Measurements from ENCODE around the gene SMARCAD1.

Gene SMARCAD1, protein sequence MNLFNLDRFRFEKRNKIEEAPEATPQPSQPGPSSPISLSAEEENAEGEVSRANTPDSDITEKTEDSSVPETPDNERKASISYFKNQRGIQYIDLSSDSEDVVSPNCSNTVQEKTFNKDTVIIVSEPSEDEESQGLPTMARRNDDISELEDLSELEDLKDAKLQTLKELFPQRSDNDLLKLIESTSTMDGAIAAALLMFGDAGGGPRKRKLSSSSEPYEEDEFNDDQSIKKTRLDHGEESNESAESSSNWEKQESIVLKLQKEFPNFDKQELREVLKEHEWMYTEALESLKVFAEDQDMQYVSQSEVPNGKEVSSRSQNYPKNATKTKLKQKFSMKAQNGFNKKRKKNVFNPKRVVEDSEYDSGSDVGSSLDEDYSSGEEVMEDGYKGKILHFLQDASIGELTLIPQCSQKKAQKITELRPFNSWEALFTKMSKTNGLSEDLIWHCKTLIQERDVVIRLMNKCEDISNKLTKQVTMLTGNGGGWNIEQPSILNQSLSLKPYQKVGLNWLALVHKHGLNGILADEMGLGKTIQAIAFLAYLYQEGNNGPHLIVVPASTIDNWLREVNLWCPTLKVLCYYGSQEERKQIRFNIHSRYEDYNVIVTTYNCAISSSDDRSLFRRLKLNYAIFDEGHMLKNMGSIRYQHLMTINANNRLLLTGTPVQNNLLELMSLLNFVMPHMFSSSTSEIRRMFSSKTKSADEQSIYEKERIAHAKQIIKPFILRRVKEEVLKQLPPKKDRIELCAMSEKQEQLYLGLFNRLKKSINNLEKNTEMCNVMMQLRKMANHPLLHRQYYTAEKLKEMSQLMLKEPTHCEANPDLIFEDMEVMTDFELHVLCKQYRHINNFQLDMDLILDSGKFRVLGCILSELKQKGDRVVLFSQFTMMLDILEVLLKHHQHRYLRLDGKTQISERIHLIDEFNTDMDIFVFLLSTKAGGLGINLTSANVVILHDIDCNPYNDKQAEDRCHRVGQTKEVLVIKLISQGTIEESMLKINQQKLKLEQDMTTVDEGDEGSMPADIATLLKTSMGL

DNA sequence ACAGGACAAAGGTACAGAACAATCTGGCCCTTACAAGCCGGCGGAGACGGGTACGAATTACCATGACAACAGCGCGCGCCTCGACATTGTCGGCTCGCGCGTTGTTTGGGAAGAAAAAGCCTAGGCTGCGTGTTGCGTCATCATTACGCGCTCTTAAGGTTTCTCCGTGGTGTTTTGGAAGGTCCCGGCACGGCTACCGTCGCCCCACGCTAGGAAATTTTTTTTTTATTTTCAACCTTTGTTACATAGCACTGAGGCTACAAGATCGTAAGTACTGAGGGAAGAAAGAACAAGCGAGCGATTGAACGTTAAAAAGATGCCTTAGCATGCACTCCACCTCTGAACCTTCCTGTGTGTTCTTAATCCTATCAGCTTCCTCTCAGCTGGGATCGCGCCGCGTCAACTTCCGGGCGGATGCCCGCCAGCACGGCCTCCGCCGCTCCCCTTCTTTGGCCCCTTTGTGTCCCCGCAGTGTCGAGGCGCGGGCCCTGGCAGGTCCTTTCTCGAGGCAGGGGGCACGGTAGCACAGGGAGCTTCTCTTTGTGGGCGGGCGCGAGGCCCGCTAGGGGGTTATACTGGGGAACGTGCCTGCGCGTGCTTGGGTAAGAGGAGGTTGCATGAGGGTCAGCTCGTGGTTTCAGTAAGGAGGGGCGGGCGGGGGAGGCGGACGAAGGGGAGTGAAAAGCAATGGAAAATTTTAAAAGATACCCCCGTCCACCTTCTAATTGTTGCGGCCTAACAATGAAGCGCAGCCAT, at the start of gene SMARCAD1:
Gene SMARCAD1, plus strand, starts transcription at position 397 of the 756 bp plus-strand sequence. CDS start 530 bp downstream, outside the sequence.
- peak; percentile 90 for DNase-seq (ENCODE audit: low read depth)
- TF ChIP-seq, protein P1, sequence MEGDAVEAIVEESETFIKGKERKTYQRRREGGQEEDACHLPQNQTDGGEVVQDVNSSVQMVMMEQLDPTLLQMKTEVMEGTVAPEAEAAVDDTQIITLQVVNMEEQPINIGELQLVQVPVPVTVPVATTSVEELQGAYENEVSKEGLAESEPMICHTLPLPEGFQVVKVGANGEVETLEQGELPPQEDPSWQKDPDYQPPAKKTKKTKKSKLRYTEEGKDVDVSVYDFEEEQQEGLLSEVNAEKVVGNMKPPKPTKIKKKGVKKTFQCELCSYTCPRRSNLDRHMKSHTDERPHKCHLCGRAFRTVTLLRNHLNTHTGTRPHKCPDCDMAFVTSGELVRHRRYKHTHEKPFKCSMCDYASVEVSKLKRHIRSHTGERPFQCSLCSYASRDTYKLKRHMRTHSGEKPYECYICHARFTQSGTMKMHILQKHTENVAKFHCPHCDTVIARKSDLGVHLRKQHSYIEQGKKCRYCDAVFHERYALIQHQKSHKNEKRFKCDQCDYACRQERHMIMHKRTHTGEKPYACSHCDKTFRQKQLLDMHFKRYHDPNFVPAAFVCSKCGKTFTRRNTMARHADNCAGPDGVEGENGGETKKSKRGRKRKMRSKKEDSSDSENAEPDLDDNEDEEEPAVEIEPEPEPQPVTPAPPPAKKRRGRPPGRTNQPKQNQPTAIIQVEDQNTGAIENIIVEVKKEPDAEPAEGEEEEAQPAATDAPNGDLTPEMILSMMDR (IDR thresholded peaks at IDR 0.05; ENCODE audit: control insufficient read depth, extremely low read depth, insufficient read depth), result no peak
- peak within 1 kb of the TSS; percentile 89 for H3K4me3 ChIP-seq (ENCODE audit: low read depth, low read length)

DNA sequence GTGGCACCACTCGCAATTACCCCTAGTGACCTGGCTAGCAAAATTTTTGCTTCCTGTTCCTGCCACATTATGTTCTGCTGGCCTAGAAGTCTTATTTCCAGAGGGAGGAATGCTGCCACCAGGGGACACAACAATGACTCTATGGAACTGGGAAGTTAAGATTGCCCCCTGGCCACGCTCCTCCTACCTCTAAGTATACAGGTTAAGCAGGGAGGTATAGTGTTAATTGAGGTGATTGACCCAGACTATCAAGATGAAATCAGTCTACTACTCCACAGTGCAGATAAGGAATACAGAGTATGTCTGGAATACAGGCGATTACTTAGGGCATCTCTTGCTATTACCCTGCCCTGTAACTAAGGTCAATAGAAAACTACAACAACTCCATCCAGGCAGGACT, 48.8 kb upstream of the SMARCAD1 start:
- TF ChIP-seq, protein P1 (IDR thresholded peaks at IDR 0.05; ENCODE audit: control insufficient read depth, extremely low read depth, insufficient read depth), result no peak
- DNase-seq (ENCODE audit: low read depth), result no peak
- H3K4me3 ChIP-seq (ENCODE audit: low read depth, low read length), result no peak overlapping the region

DNA sequence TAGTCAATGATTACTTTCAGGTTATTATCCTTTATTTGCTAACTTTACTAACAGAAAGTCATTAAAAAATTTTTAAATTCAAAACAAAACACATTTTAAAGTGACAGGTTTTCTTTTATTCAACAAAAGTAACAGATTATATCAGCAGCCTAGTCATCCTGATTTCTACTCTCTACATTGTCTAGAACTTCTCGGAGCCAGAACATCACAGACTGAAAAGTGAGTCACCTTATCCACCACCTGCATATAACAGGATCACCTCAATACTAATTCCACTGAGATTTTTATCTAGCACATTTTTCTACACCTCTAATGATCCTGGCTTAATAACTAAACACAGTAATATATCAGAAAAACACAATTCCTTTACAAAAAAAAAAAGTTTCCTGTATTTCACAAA, 47.9 kb upstream of the SMARCAD1 start:
- no peak overlapping the region for H3K4me3 ChIP-seq (ENCODE audit: low read depth, low read length)
- TF ChIP-seq, protein P1 (IDR thresholded peaks at IDR 0.05; ENCODE audit: control insufficient read depth, extremely low read depth, insufficient read depth), result no peak
- no peak for DNase-seq (ENCODE audit: low read depth)

DNA sequence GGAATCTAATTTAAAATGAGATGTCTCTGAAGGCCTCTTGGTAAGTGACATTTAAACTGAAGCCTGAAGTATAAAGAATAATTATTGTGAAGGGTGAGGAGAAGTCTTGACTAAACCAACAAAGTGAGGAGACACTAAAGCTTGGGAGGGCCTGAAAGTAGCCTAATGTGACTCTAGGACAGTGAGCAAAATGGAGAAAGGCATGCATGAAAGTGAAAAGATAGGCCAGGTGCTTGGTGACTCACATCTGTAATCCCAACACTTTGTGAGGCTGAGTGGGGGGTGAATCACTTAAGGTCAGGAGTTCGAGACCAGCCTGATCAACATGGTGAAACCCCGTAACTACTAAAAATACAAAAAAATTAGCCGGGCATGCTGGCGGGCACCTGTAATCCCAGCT, 46.9 kb upstream of the SMARCAD1 start:
- TF ChIP-seq, protein P1 (IDR thresholded peaks at IDR 0.05; ENCODE audit: control insufficient read depth, extremely low read depth, insufficient read depth), result no peak
- no peak overlapping the region for H3K4me3 ChIP-seq (ENCODE audit: low read depth, low read length)
- no peak for DNase-seq (ENCODE audit: low read depth)

DNA sequence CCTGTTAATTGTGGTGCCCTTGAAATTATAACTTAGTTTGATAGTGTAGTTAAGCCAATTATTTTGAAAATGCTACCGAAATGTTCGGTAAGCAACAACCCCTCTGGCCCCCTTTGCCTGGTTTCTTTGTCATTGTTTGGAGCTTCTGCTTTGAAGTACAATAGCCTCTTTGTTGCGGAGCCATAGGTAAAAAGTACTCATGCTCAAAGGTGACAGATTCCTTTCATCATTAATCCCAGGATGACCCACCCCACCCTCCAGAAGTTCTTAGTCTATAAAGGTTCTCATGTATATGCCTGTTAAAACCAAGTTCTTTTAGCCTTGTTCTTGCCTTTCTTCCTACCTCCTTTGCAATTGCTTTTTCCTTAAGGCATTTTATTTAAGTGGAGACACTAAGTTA, 42.4 kb upstream of the SMARCAD1 start:
- DNase-seq (ENCODE audit: low read depth), result no peak
- TF ChIP-seq, protein P1 (IDR thresholded peaks at IDR 0.05; ENCODE audit: control insufficient read depth, extremely low read depth, insufficient read depth), result no peak

DNA sequence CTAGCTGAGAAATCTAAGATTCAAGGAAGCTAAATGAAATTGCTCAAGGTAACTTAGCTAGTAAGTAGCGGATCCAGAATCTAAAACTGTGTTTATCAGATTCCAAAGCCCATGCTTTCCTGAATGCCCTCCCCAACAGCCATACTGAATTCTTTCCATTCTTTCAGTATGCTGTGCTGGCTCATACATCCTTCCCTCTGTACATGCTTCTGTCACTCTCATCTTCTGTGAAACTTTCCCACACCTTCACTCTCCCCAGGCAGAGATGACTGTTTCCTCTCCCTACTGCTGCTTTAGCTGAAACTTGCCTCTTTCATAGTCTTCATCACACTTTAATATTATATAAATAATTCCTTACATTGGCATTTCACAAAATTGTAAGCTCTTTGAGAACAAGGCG, 39.3 kb upstream of the SMARCAD1 start:
- H3K4me3 ChIP-seq (ENCODE audit: low read depth, low read length), result no peak overlapping the region
- TF ChIP-seq, protein P1 (IDR thresholded peaks at IDR 0.05; ENCODE audit: control insufficient read depth, extremely low read depth, insufficient read depth), result no peak
- DNase-seq (ENCODE audit: low read depth), result no peak

More for the DNA sequence above, 42.4 kb upstream of the SMARCAD1 start:
- H3K4me3 ChIP-seq (ENCODE audit: low read depth, low read length), result no peak overlapping the region
